Naive thymus-derived CD4-positive, alpha-beta T cell (primary cell): Measurements from ENCODE around the gene NPY5R. TPM values are rescaled to one million over a fixed set of nuclear protein-coding genes. Genes with fewer than 3 reads are reported as not detected.
A peak's percentile ranks its signal among the peaks of the same experiment; 100 is the strongest.

ENCODE experiments used
- ATAC-seq: fragments of 150-1000 bp; cut with Tn5 transposase; 2 replicates; pipeline ENCODE4 v1.10.0; 2021; ENCODE audit warnings: mild to moderate bottlenecking, moderate library complexity
- CTCF ChIA-PET: fragments of 350-600 bp; sonication (Branson Sonifier 250); formaldehyde crosslinking; loops from one replicate; lab custom pipeline; 2021; ENCODE audit warnings: antibody characterized with exemption; lab: Charles Lee
- POLR2A ChIA-PET: fragments of 350-600 bp; sonication (Branson Sonifier 250); formaldehyde crosslinking; loops from one replicate; lab custom pipeline; 2021; ENCODE audit warnings: antibody characterized with exemption, inconsistent platforms; lab: Charles Lee
- DNase-seq, 9 donors: peaks; one replicate each; pipeline versions ENCODE4 v3.0.0 to v3.0.0-alpha.2; 2020 to 2022; ENCODE audit warnings: mixed read lengths in 1 of 9
- H3K27ac ChIP-seq: one replicate; pipeline ENCODE4 v1.7.0; 2013; ENCODE audit warnings: mild to moderate bottlenecking, low read depth, low read length, moderate library complexity
- H3K27me3 ChIP-seq, 2 donors: one replicate each; pipeline ENCODE4 v1.7.0; 2013; ENCODE audit warnings: low read length in 2 of 2, mild to moderate bottlenecking in 2 of 2, moderate library complexity in 2 of 2; ENCODE audit not compliant: control insufficient read depth in 2 of 2, insufficient read depth in 2 of 2
- H3K36me3 ChIP-seq, 3 experiments: 1 replicate in 2 of 3; 2 replicates in 1 of 3; pipeline ENCODE4 v1.7.0; 2013; ENCODE audit warnings: low read length in 3 of 3, mild to moderate bottlenecking in 3 of 3, moderate library complexity in 1 of 3; ENCODE audit not compliant: insufficient read depth in 3 of 3, control insufficient read depth in 2 of 3
- H3K4me1 ChIP-seq, 2 donors: one replicate each; pipeline ENCODE4 v1.7.0; 2013; ENCODE audit warnings: low read length in 2 of 2, mild to moderate bottlenecking in 2 of 2, moderate library complexity in 1 of 2; ENCODE audit not compliant: control insufficient read depth in 2 of 2, insufficient read depth in 2 of 2
- H3K4me3 ChIP-seq: 2 replicates; pipeline ENCODE4 v1.7.0; 2013; ENCODE audit warnings: mild to moderate bottlenecking, low read length
- H3K9me3 ChIP-seq, 3 experiments: 1 replicate in 2 of 3; 2 replicates in 1 of 3; pipeline ENCODE4 v1.7.0; 2013; ENCODE audit warnings: low read length in 3 of 3; ENCODE audit not compliant: control insufficient read depth in 2 of 3
- H3K27ac Mint-ChIP-seq, 9 donors: one replicate each; pipeline ENCODE4 v1.8.0; 2020 to 2022; ENCODE audit warnings: mixed read lengths in 9 of 9, mild to moderate bottlenecking in 8 of 9, moderate library complexity in 5 of 9, inconsistent platforms in 2 of 9
- H3K27me3 Mint-ChIP-seq, 5 donors: one replicate each; pipeline ENCODE4 v1.8.0; 2021 to 2022; ENCODE audit warnings: mixed read lengths in 5 of 5, mild to moderate bottlenecking in 1 of 5
- H3K36me3 Mint-ChIP-seq, 5 donors: one replicate each; pipeline ENCODE4 v1.8.0; 2020 to 2022; ENCODE audit warnings: mixed read lengths in 5 of 5, mild to moderate bottlenecking in 3 of 5, inconsistent platforms in 1 of 5
- H3K4me1 Mint-ChIP-seq, 7 donors: one replicate each; pipeline ENCODE4 v1.8.0; 2020 to 2022; ENCODE audit warnings: mixed read lengths in 7 of 7, mild to moderate bottlenecking in 3 of 7, inconsistent platforms in 1 of 7
- H3K4me3 Mint-ChIP-seq, 10 donors: one replicate each; pipeline ENCODE4 v1.8.0; 2020 to 2022; ENCODE audit warnings: mild to moderate bottlenecking in 10 of 10, mixed read lengths in 10 of 10, moderate library complexity in 6 of 10, inconsistent platforms in 2 of 10
- H3K9me3 Mint-ChIP-seq, 11 donors: one replicate each; pipeline ENCODE4 v1.8.0; 2020 to 2022; ENCODE audit warnings: mixed read lengths in 11 of 11, mild to moderate bottlenecking in 4 of 11, inconsistent platforms in 1 of 11, moderate library complexity in 1 of 11
- intact Hi-C, 2 donors: fragments of 100-400 bp; cut with micrococcal nuclease; formaldehyde crosslinking; loops; one replicate each; pipeline ENCODE4 v1.15.1; 2023
- polyA plus RNA-seq, 2 donors: library from polyadenylated mRNA; unstranded; fragments of 300-500 nt; fragmentation: Illumina TruSeq; gene quantifications; one replicate each; pipeline ENCODE4 v1.2.3, GENCODE V29; 2021
- total RNA-seq, 6 experiments: library from RNA in 5 of 6; stranded (reverse) in 5 of 6; gene quantifications; 1 replicate in 5 of 6; 2 replicates in 1 of 6; pipeline ENCODE4 v1.2.3 and lab custom pipeline; 2021 to 2026

The NPY5R gene
- not detected for total RNA-seq
- polyA plus RNA-seq: not detected
- total RNA-seq (lab: John Stamatoyannopoulos, UW): not detected

- no peak within 1 kb of the TSS for H3K27ac ChIP-seq
- no peak within 1 kb of the TSS for H3K27ac Mint-ChIP-seq
- CTCF ChIA-PET: no interaction called here
- peaks cover 0 to under 1% (median 0%) of the 10 kb centered on the region in 11 donors for H3K9me3 Mint-ChIP-seq
- H3K36me3 Mint-ChIP-seq: no peaks in the 10 kb centered on the region
- ATAC-seq (no peak), DNase-seq (no peak)
- no peak within 1 kb of the TSS for H3K4me3 ChIP-seq
- peaks cover 0 to 9% (median 2%) of the 10 kb centered on the region in 7 donors for H3K4me1 Mint-ChIP-seq
- H3K4me3 Mint-ChIP-seq: peak within 1 kb of the TSS in 3 of 10 donors; percentile 36 to 66 (median 56)
- H3K36me3 ChIP-seq: no peaks in the 10 kb centered on the region
- H3K27me3 Mint-ChIP-seq: peaks cover 48 to 56% (median 53%) of the 10 kb centered on the region in 5 donors
- POLR2A ChIA-PET: no interaction called here
- H3K27me3 ChIP-seq: peaks cover 0 to 10% of the 10 kb centered on the region in 2 donors
- no peaks in the 10 kb centered on the region for H3K4me1 ChIP-seq
- intact Hi-C loops: no loop called here
- H3K9me3 ChIP-seq: no peaks in the 10 kb centered on the region
Measured at GRCh38 chr4:163343604-163344146, at the start of gene NPY5R. NPY5R (plus strand) TSS chr4:163343892; CDS start chr4:163350274, 6,382 bp downstream.

GRCh38 chr4:163295138-163295537 lies 48.6 kb upstream of the NPY5R start:
- Mint-ChIP-seq H3K27ac (no peak overlapping the region), H3K4me3 (no peak overlapping the region), H3K27me3 (peaks cover 0 to 9% (median 6%) of the 10 kb centered on the region in 5 donors), H3K4me1 (peaks cover 0 to 1% (median 0%) of the 10 kb centered on the region in 7 donors), H3K36me3 (no peaks in the 10 kb centered on the region), H3K9me3 (peaks cover 0 to 4% (median 0%) of the 10 kb centered on the region in 11 donors)
- DNase-seq (no peak), ATAC-seq (no peak)
- no peaks in the 10 kb centered on the region for H3K36me3 ChIP-seq
- intact Hi-C loops: no loop called here
- CTCF ChIA-PET: no interaction called here
- H3K9me3 ChIP-seq: no peaks in the 10 kb centered on the region
- no peak overlapping the region for H3K27ac ChIP-seq
- H3K27me3 ChIP-seq: no peaks in the 10 kb centered on the region
- POLR2A ChIA-PET: no interaction called here
- H3K4me3 ChIP-seq: no peak overlapping the region
- H3K4me1 ChIP-seq: no peaks in the 10 kb centered on the region

- ChIA-PET POLR2A (no interaction called here), CTCF (no interaction called here)
- Histone ChIP-seq H3K27me3 (no peaks in the 10 kb centered on the region), H3K36me3 (no peaks in the 10 kb centered on the region), H3K27ac (no peak overlapping the region), H3K4me1 (no peaks in the 10 kb centered on the region), H3K4me3 (no peak overlapping the region), H3K9me3 (no peaks in the 10 kb centered on the region)
- H3K27me3 Mint-ChIP-seq: peaks cover 0 to 11% (median 0%) of the 10 kb centered on the region in 5 donors
- intact Hi-C loops: no loop called here
- DNase-seq (no peak), ATAC-seq (no peak)
- H3K4me3 Mint-ChIP-seq: no peak overlapping the region
- no peak overlapping the region for H3K27ac Mint-ChIP-seq
- H3K9me3 Mint-ChIP-seq: peaks cover 0 to 2% (median 0%) of the 10 kb centered on the region in 11 donors
- no peaks in the 10 kb centered on the region for H3K36me3 Mint-ChIP-seq
- peaks cover 0 to 1% (median 0%) of the 10 kb centered on the region in 7 donors for H3K4me1 Mint-ChIP-seq
Measured at GRCh38 chr4:163300445-163300844, 43.2 kb upstream of the NPY5R start.

GRCh38 chr4:163303069-163303468 lies 40.6 kb upstream of the NPY5R start:
- ChIA-PET CTCF (no interaction called here), POLR2A (no interaction called here)
- DNase-seq: no peak

GRCh38 chr4:163309466-163309865 lies 34.2 kb upstream of the NPY5R start:
- Mint-ChIP-seq H3K27ac (no peak overlapping the region), H3K4me3 (no peak overlapping the region), H3K9me3 (peaks cover 0 to 7% (median 2%) of the 10 kb centered on the region in 11 donors), H3K36me3 (no peaks in the 10 kb centered on the region), H3K4me1 (no peaks in the 10 kb centered on the region), H3K27me3 (peaks cover 0 to 7% (median 5%) of the 10 kb centered on the region in 5 donors)
- Histone ChIP-seq H3K27me3 (no peaks in the 10 kb centered on the region), H3K27ac (no peak overlapping the region), H3K9me3 (no peaks in the 10 kb centered on the region), H3K4me3 (no peak overlapping the region), H3K36me3 (no peaks in the 10 kb centered on the region), H3K4me1 (no peaks in the 10 kb centered on the region)
- no peak for ATAC-seq
- intact Hi-C loops: no loop called here
- ChIA-PET POLR2A (no interaction called here), CTCF (no interaction called here)
- no peak for DNase-seq

More at GRCh38 chr4:163303069-163303468, 40.6 kb upstream of the NPY5R start:
- intact Hi-C loops: no loop called here
- no peak for ATAC-seq
- H3K9me3 ChIP-seq: no peaks in the 10 kb centered on the region
- Mint-ChIP-seq H3K27me3 (peaks cover 0 to 11% (median 3%) of the 10 kb centered on the region in 5 donors), H3K27ac (no peak overlapping the region), H3K36me3 (no peaks in the 10 kb centered on the region), H3K4me1 (peaks cover 0 to 1% (median 0%) of the 10 kb centered on the region in 7 donors), H3K9me3 (peaks cover 0 to 4% (median 0%) of the 10 kb centered on the region in 11 donors), H3K4me3 (no peak overlapping the region)
- H3K27me3 ChIP-seq: no peaks in the 10 kb centered on the region
- H3K4me1 ChIP-seq: no peaks in the 10 kb centered on the region
- H3K4me3 ChIP-seq: no peak overlapping the region
- H3K27ac ChIP-seq: no peak overlapping the region
- no peaks in the 10 kb centered on the region for H3K36me3 ChIP-seq

- POLR2A ChIA-PET: no interaction called here
- Mint-ChIP-seq H3K4me3 (no peak overlapping the region), H3K27me3 (peaks cover 0 to 23% (median 19%) of the 10 kb centered on the region in 5 donors), H3K27ac (no peak overlapping the region), H3K9me3 (peaks cover 6 to 54% (median 20%) of the 10 kb centered on the region in 11 donors), H3K36me3 (no peaks in the 10 kb centered on the region), H3K4me1 (no peaks in the 10 kb centered on the region)
- H3K36me3 ChIP-seq: no peaks in the 10 kb centered on the region
- no peak overlapping the region for H3K27ac ChIP-seq
- CTCF ChIA-PET: interaction anchor here (0.6 kb wide), 1 partner anchor 369 kb away, joined by 3 read pairs; no protein-coding TSS in a partner anchor
- ATAC-seq (no peak), DNase-seq (no peak)
- no peaks in the 10 kb centered on the region for H3K27me3 ChIP-seq
- intact Hi-C loops: no loop called here
- H3K9me3 ChIP-seq: peaks cover 0 to 19% (median 0%) of the 10 kb centered on the region in 3 experiments
- no peaks in the 10 kb centered on the region for H3K4me1 ChIP-seq
- H3K4me3 ChIP-seq: no peak overlapping the region
Measured at GRCh38 chr4:163317110-163317509, 26.6 kb upstream of the NPY5R start.
